OCI-LY1 (cell line): ENCODE measurements around the gene PID1.

Experiments
- EZH2 ChIP-seq: fragments of 200-600 bp; sonication (generic), shearing (Covaris generic); IDR thresholded peaks from 2 replicates; pipeline ENCODE4 v1.8.0; 2017; ENCODE audit warnings: borderline replicate concordance, mixed run types, mild to moderate bottlenecking, antibody characterized with exemption, low read length, moderate library complexity, mixed read lengths
- TF ChIP-seq, protein P1 (sequence below): fragments of 200-600 bp; sonication (generic), shearing (Covaris generic); IDR thresholded peaks from 2 replicates; pipeline ENCODE4 v1.5.1; 2017; ENCODE audit warnings: mild to moderate bottlenecking, antibody characterized with exemption, low read length, moderate library complexity, mixed read lengths

DNA sequence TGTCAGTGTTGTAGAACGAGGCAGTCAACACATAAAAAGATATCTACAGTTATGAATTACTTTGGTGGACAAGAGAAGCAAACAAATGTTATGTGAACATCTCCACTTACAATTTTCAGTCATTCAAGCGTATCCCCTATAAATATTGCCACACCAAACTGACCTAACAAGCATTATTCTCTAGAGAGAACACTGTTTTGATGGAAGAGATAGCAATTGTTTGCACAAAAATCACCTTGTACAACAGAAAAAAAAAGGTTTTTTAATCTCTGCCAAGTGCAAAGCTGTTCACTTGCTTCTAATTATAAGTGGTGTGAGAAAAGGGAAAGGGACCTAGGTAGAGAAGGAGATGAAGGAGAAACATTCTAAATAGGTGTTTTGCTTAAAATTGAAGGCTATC, 33.8 kb downstream of the PID1 start:
- TF ChIP-seq, protein P1, sequence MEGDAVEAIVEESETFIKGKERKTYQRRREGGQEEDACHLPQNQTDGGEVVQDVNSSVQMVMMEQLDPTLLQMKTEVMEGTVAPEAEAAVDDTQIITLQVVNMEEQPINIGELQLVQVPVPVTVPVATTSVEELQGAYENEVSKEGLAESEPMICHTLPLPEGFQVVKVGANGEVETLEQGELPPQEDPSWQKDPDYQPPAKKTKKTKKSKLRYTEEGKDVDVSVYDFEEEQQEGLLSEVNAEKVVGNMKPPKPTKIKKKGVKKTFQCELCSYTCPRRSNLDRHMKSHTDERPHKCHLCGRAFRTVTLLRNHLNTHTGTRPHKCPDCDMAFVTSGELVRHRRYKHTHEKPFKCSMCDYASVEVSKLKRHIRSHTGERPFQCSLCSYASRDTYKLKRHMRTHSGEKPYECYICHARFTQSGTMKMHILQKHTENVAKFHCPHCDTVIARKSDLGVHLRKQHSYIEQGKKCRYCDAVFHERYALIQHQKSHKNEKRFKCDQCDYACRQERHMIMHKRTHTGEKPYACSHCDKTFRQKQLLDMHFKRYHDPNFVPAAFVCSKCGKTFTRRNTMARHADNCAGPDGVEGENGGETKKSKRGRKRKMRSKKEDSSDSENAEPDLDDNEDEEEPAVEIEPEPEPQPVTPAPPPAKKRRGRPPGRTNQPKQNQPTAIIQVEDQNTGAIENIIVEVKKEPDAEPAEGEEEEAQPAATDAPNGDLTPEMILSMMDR: no peak
- TF ChIP-seq EZH2: no peak
